CD14-positive monocyte (primary cell): ENCODE results near the gene SLC16A7. TPM values are rescaled to one million over a fixed set of nuclear protein-coding genes. Genes with fewer than 3 reads are reported as not detected.

Source experiments
- DNase-seq, 3 donors: peaks; one replicate each; pipeline ENCODE4 v3.0.0-alpha.2; 2011 to 2022
- H2AFZ ChIP-seq: 2 replicates; pipeline ENCODE4 v1.6.0; 2012; ENCODE audit warnings: mild to moderate bottlenecking, low read depth, low read length, inconsistent platforms; ENCODE audit not compliant: insufficient read depth, poor library complexity, severe bottlenecking
- H3K27ac ChIP-seq, 2 donors: 1 replicate in 1 of 2; 2 replicates in 1 of 2; pipeline ENCODE4 v1.5.1; 2012 to 2013; ENCODE audit warnings: low read length in 2 of 2, control low read depth in 1 of 2, inconsistent platforms in 1 of 2, low read depth in 1 of 2, mild to moderate bottlenecking in 1 of 2
- H3K27me3 ChIP-seq, 2 donors: one replicate each; pipeline versions ENCODE4 v1.6.0 to v1.6.1; 2011 to 2013; ENCODE audit warnings: low read length in 2 of 2; ENCODE audit not compliant: control insufficient read depth in 2 of 2, insufficient read depth in 2 of 2
- H3K36me3 ChIP-seq, 2 donors: replicated peaks in 1 of 2; 1 replicate in 1 of 2; 2 replicates in 1 of 2; pipeline versions ENCODE4 v1.5.1 to v1.6.1; 2012 to 2013; ENCODE audit warnings: low read length in 2 of 2, control low read depth in 1 of 2, inconsistent platforms in 1 of 2, mild to moderate bottlenecking in 1 of 2; ENCODE audit not compliant: insufficient read depth in 2 of 2, control insufficient read depth in 1 of 2
- H3K4me1 ChIP-seq, 2 donors: 1 replicate in 1 of 2; 2 replicates in 1 of 2; pipeline versions ENCODE4 v1.5.1 to v1.6.1; 2012 to 2013; ENCODE audit warnings: low read length in 2 of 2, control low read depth in 1 of 2, inconsistent platforms in 1 of 2, mild to moderate bottlenecking in 1 of 2, moderate library complexity in 1 of 2; ENCODE audit not compliant: insufficient read depth in 2 of 2, control insufficient read depth in 1 of 2
- H3K4me2 ChIP-seq: replicated peaks from 2 replicates; pipeline ENCODE3; 2012; ENCODE audit warnings: low read length, moderate library complexity, mild to moderate bottlenecking; ENCODE audit not compliant: poor library complexity, severe bottlenecking; ENCODE audit errors: extremely low read depth
- H3K4me3 ChIP-seq, 3 experiments: fragments of 200-600 bp in 1 of 3; sonication (generic) in 1 of 3; replicated peaks in 1 of 3; 1 replicate in 2 of 3; 2 replicates in 1 of 3; pipeline ENCODE4 v1.5.1; 2011 to 2013; ENCODE audit warnings: low read length in 3 of 3, mild to moderate bottlenecking in 3 of 3, control low read depth in 2 of 3, low read depth in 2 of 3, inconsistent platforms in 1 of 3, moderate library complexity in 1 of 3
- H3K79me2 ChIP-seq: 2 replicates; pipeline ENCODE4 v1.6.0; 2012; ENCODE audit warnings: mild to moderate bottlenecking, control low read depth, inconsistent platforms, low read length, moderate library complexity; ENCODE audit not compliant: insufficient read depth
- H3K9ac ChIP-seq: 2 replicates; pipeline ENCODE4 v1.6.0; 2017; ENCODE audit warnings: low read length, mild to moderate bottlenecking; ENCODE audit not compliant: insufficient read depth, poor library complexity, severe bottlenecking
- H3K9me3 ChIP-seq, 2 donors: replicated peaks in 1 of 2; 1 replicate in 1 of 2; 2 replicates in 1 of 2; pipeline versions ENCODE4 v1.5.1 to v1.6.1; 2012 to 2013; ENCODE audit warnings: low read length in 2 of 2, control low read depth in 1 of 2; ENCODE audit not compliant: control insufficient read depth in 1 of 2, insufficient read depth in 1 of 2
- H4K20me1 ChIP-seq: 2 replicates; pipeline ENCODE4 v1.6.0; 2012; ENCODE audit warnings: mild to moderate bottlenecking, low read length, control low read depth, moderate library complexity; ENCODE audit not compliant: insufficient read depth
- H3K27ac Mint-ChIP-seq, 7 donors: one replicate each; pipeline ENCODE4 v1.8.0; 2020; ENCODE audit warnings: mild to moderate bottlenecking in 7 of 7, mixed read lengths in 7 of 7, moderate library complexity in 6 of 7, inconsistent platforms in 2 of 7
- H3K27me3 Mint-ChIP-seq, 3 donors: one replicate each; pipeline ENCODE4 v1.8.0; 2021 to 2022; ENCODE audit warnings: low read depth in 3 of 3, mild to moderate bottlenecking in 3 of 3, mixed read lengths in 3 of 3, moderate library complexity in 3 of 3, inconsistent platforms in 1 of 3
- H3K36me3 Mint-ChIP-seq, 2 donors: one replicate each; pipeline ENCODE4 v1.8.0; 2020; ENCODE audit warnings: mixed read lengths in 2 of 2, inconsistent platforms in 1 of 2, mild to moderate bottlenecking in 1 of 2
- H3K4me1 Mint-ChIP-seq: one replicate; pipeline ENCODE4 v1.8.0; 2020; ENCODE audit warnings: mild to moderate bottlenecking, mixed read lengths
- H3K4me3 Mint-ChIP-seq, 2 donors: one replicate each; pipeline ENCODE4 v1.8.0; 2020; ENCODE audit warnings: mild to moderate bottlenecking in 2 of 2, mixed read lengths in 2 of 2, moderate library complexity in 1 of 2
- H3K9me3 Mint-ChIP-seq, 7 donors: one replicate each; pipeline ENCODE4 v1.8.0; 2020 to 2022; ENCODE audit warnings: mixed read lengths in 7 of 7, mild to moderate bottlenecking in 6 of 7, moderate library complexity in 6 of 7, inconsistent platforms in 2 of 7
- WGBS: methylation state at CpG from one replicate; pipeline ENCODE4 v1.1.5; 2013; ENCODE audit warnings: missing lambda C conversion rate; ENCODE audit not compliant: insufficient coverage; 5-methylcytosine and 5-hydroxymethylcytosine counted together
- intact Hi-C, 2 donors: fragments of 100-400 bp; cut with micrococcal nuclease; formaldehyde crosslinking; loops; one replicate each; pipeline versions ENCODE4 v1.15.0 to v1.15.1; 2023
- polyA plus RNA-seq, 3 donors: library from polyadenylated mRNA; depleted of rRNA in 1 of 3; unstranded in 2 of 3; stranded (reverse) in 1 of 3; fragments of 300-500 nt in 2 of 3; fragments of >200 nt in 1 of 3; fragmentation: Illumina TruSeq in 2 of 3; gene quantifications; 1 replicate in 2 of 3; 2 replicates in 1 of 3; pipeline ENCODE4 v1.2.3, GENCODE V29; 2012 to 2021
- TF ChIP-seq, protein P1 (sequence below): fragments of 200-600 bp; IDR thresholded peaks from one replicate; pipeline ENCODE4 v1.8.0; 2022; ENCODE audit warnings: antibody characterized with exemption, mild to moderate bottlenecking

Gene SLC16A7
- polyA plus RNA-seq, 3 donors: 6.9 to 16.9 (median 11.8) TPM

DNA sequence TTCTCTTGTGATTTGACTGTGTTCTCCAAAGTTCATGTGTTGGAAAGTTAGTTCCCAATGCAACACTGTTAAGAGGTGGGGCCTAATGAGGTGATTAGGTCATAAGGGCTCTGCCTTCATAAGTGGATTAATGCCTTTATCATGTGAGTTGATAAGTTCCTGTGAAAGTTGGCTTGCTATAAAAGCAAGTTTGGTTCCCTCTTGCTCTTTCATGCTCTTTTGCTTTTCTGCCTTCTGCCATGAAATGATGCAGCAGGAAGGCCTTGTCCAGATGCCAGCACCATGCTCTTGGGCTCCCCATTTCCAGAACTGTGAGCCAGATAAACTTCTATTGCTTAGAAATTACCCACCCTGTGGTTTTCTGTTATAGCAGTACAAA, 41.9 kb downstream of the SLC16A7 start:
- no peaks in the 10 kb centered on the region for H3K4me1 Mint-ChIP-seq
- peaks cover 0 to 4% (median 1%) of the 10 kb centered on the region in 7 donors for H3K9me3 Mint-ChIP-seq
- no peaks in the 10 kb centered on the region for H3K79me2 ChIP-seq
- H3K4me1 ChIP-seq: no peaks in the 10 kb centered on the region
- no peaks in the 10 kb centered on the region for H3K27me3 Mint-ChIP-seq
- TF ChIP-seq, protein P1, sequence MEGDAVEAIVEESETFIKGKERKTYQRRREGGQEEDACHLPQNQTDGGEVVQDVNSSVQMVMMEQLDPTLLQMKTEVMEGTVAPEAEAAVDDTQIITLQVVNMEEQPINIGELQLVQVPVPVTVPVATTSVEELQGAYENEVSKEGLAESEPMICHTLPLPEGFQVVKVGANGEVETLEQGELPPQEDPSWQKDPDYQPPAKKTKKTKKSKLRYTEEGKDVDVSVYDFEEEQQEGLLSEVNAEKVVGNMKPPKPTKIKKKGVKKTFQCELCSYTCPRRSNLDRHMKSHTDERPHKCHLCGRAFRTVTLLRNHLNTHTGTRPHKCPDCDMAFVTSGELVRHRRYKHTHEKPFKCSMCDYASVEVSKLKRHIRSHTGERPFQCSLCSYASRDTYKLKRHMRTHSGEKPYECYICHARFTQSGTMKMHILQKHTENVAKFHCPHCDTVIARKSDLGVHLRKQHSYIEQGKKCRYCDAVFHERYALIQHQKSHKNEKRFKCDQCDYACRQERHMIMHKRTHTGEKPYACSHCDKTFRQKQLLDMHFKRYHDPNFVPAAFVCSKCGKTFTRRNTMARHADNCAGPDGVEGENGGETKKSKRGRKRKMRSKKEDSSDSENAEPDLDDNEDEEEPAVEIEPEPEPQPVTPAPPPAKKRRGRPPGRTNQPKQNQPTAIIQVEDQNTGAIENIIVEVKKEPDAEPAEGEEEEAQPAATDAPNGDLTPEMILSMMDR: no peak
- no peak for DNase-seq
- intact Hi-C loops: no loop called here
- no peak overlapping the region for H3K9ac ChIP-seq
- no peak overlapping the region for H3K4me3 Mint-ChIP-seq
- no peaks in the 10 kb centered on the region for H3K36me3 ChIP-seq
- H3K4me3 ChIP-seq: no peak overlapping the region
- H3K27ac Mint-ChIP-seq: peak overlapping the region in 1 of 7 donors; percentile 37
- no peaks in the 10 kb centered on the region for H3K9me3 ChIP-seq
- H3K36me3 Mint-ChIP-seq: peaks cover 4 to 6% of the 10 kb centered on the region in 2 donors
- H3K27me3 ChIP-seq: no peaks in the 10 kb centered on the region
- H3K27ac ChIP-seq: no peak overlapping the region
- H2AFZ ChIP-seq: no peak overlapping the region
- H3K4me2 ChIP-seq: no peak overlapping the region
- H4K20me1 ChIP-seq: no peaks in the 10 kb centered on the region

DNA sequence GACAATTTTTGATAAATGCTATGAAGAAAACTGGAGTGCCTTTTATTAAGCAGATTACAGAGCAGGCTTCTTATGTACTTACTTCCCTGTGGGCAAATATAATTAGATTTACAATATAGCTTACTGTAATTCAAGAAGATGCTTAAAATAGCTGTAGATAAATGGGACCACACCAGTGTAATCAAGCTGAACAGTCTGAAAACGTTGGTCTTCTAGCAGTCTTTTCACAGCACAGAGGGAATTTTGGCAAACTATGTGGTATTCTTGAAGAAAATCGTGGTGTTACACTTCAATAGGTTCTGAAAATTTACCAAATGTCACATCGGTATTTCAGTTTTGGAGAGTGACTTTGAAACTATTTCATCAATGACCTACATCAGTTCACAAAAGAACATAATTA, 47.7 kb downstream of the SLC16A7 start:
- H3K36me3 Mint-ChIP-seq: peaks cover 23 to 28% of the 10 kb centered on the region in 2 donors
- H4K20me1 ChIP-seq: no peaks in the 10 kb centered on the region
- H3K27me3 ChIP-seq: no peaks in the 10 kb centered on the region
- H2AFZ ChIP-seq: no peak overlapping the region
- H3K4me1 Mint-ChIP-seq: peaks cover 1% of the 10 kb centered on the region
- H3K79me2 ChIP-seq: no peaks in the 10 kb centered on the region
- no peaks in the 10 kb centered on the region for H3K27me3 Mint-ChIP-seq
- 100% methylated on average over 1 of the region's 3 CpGs for WGBS
- no peak overlapping the region for H3K27ac ChIP-seq
- no peak for DNase-seq
- no peak overlapping the region for H3K9ac ChIP-seq
- H3K9me3 Mint-ChIP-seq: peaks cover 11 to 28% (median 22%) of the 10 kb centered on the region in 7 donors
- H3K36me3 ChIP-seq: peaks cover 0 to 15% of the 10 kb centered on the region in 2 donors
- no peak overlapping the region for H3K27ac Mint-ChIP-seq
- intact Hi-C loops: no loop called here
- TF ChIP-seq, protein P1: no peak
- no peak overlapping the region for H3K4me3 ChIP-seq
- no peak overlapping the region for H3K4me3 Mint-ChIP-seq
- peaks cover 0 to under 1% of the 10 kb centered on the region in 2 donors for H3K4me1 ChIP-seq
- H3K9me3 ChIP-seq: peaks cover 22% of the 10 kb centered on the region in 2 donors
- no peak overlapping the region for H3K4me2 ChIP-seq
